Measurements from ENCODE around the gene PTCH1.

PTCH1 gene

DNA sequence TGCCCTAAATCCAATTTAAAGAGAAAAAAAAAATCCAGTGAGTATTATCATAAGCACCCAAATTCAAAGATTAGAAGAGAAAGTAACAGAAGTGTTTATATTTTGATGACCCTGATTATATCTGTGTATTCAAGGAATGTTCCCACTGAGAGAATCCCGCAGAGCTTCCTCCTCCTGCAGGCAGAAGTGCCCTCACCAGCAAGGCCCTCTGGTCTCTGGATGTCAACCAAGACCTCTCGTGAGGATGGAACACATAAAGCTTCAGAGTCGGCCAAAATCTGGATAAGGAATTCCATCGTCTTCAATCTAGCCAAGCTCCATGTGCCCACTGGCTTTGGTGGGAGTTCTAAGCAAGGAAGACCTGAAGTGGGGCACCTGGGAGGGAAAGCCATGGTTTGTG, 18.1 kb downstream of the PTCH1 start:
- H3K4me2 ChIP-seq (ENCODE audit: low read length) = no peak overlapping the region
- H3K4me1 ChIP-seq (ENCODE audit: low read length) = peaks cover 12% of the 10 kb centered on the region; the same call in 1 of the 2 replicates
- TF ChIP-seq, protein P1, sequence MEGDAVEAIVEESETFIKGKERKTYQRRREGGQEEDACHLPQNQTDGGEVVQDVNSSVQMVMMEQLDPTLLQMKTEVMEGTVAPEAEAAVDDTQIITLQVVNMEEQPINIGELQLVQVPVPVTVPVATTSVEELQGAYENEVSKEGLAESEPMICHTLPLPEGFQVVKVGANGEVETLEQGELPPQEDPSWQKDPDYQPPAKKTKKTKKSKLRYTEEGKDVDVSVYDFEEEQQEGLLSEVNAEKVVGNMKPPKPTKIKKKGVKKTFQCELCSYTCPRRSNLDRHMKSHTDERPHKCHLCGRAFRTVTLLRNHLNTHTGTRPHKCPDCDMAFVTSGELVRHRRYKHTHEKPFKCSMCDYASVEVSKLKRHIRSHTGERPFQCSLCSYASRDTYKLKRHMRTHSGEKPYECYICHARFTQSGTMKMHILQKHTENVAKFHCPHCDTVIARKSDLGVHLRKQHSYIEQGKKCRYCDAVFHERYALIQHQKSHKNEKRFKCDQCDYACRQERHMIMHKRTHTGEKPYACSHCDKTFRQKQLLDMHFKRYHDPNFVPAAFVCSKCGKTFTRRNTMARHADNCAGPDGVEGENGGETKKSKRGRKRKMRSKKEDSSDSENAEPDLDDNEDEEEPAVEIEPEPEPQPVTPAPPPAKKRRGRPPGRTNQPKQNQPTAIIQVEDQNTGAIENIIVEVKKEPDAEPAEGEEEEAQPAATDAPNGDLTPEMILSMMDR (IDR thresholded peaks at IDR 0.05; ENCODE audit: low read depth, low read length) = no peak
- TF ChIP-seq EZH2phosphoT487 (IDR thresholded peaks at IDR 0.05; ENCODE audit: low read depth) = no peak
- H3K27me3 ChIP-seq (ENCODE audit: low read depth, low read length) = no peaks in the 10 kb centered on the region
- peaks cover 19% of the 10 kb centered on the region for H3K79me2 ChIP-seq (ENCODE audit: low read length)
- H4K20me1 ChIP-seq (ENCODE audit: insufficient read depth, low read length) = peaks cover 6% of the 10 kb centered on the region; the same call in 1 of the 2 replicates
- no peak overlapping the region for H2AFZ ChIP-seq (ENCODE audit: low read depth, low read length)
- H3K27ac ChIP-seq (ENCODE audit: low read length) = no peak overlapping the region
- no peak overlapping the region for H3K9ac ChIP-seq (ENCODE audit: low read length)
- no peaks in the 10 kb centered on the region for H3K9me3 ChIP-seq (ENCODE audit: insufficient read depth, low read length)
- no peaks in the 10 kb centered on the region for H3K36me3 ChIP-seq (replicated peaks; ENCODE audit: low read depth, low read length)
- no peak overlapping the region for H3K4me3 ChIP-seq (ENCODE audit: low read length)

DNA sequence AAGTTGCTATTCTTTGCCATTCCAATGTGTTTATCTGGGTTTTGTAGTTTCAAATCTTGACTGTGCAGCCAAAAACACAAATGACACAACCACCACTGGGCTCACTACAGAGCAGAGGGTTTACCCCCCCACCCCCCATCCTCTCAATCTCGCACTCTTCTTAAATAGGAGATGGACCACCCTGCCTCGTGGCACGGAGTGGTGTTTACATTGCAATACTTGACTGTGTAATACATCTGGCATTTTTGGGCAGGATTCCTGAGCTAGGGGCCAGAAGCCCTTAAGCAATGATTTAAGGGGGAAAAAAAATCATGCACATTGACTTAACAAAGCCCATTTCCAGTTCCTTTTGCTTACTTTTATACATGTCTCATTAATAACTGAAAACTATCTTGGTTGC, 19.0 kb downstream of the PTCH1 start:
- no peak overlapping the region for H3K9ac ChIP-seq (ENCODE audit: low read length)
- no peaks in the 10 kb centered on the region for H3K36me3 ChIP-seq (replicated peaks; ENCODE audit: low read depth, low read length)
- no peaks in the 10 kb centered on the region for H3K27me3 ChIP-seq (ENCODE audit: low read depth, low read length)
- no peak overlapping the region for H3K4me3 ChIP-seq (ENCODE audit: low read length)
- peaks cover 19% of the 10 kb centered on the region for H3K4me1 ChIP-seq (ENCODE audit: low read length)
- TF ChIP-seq, protein P1 (IDR thresholded peaks at IDR 0.05; ENCODE audit: low read depth, low read length) = no peak
- no peak for TF ChIP-seq EZH2phosphoT487 (IDR thresholded peaks at IDR 0.05; ENCODE audit: low read depth)
- peaks cover under 1% of the 10 kb centered on the region; the same call in 1 of the 2 replicates for H4K20me1 ChIP-seq (ENCODE audit: insufficient read depth, low read length)
- no peak overlapping the region for H2AFZ ChIP-seq (ENCODE audit: low read depth, low read length)
- no peak overlapping the region for H3K4me2 ChIP-seq (ENCODE audit: low read length)
- H3K9me3 ChIP-seq (ENCODE audit: insufficient read depth, low read length) = no peaks in the 10 kb centered on the region
- H3K27ac ChIP-seq (ENCODE audit: low read length) = no peak overlapping the region
- peaks cover 20% of the 10 kb centered on the region for H3K79me2 ChIP-seq (ENCODE audit: low read length)

GRCh38 chr9:95496687-95497086, 20.1 kb downstream of the PTCH1 start:
- no peaks in the 10 kb centered on the region for H3K36me3 ChIP-seq (replicated peaks; ENCODE audit: low read depth, low read length)
- no peak overlapping the region for H3K4me2 ChIP-seq (ENCODE audit: low read length)
- H3K4me3 ChIP-seq (ENCODE audit: low read length) = no peak overlapping the region
- TF ChIP-seq, protein P1 (IDR thresholded peaks at IDR 0.05; ENCODE audit: low read depth, low read length) = no peak
- TF ChIP-seq EZH2phosphoT487 (IDR thresholded peaks at IDR 0.05; ENCODE audit: low read depth) = no peak
- no peak overlapping the region for H3K27ac ChIP-seq (ENCODE audit: low read length)
- no peaks in the 10 kb centered on the region for H4K20me1 ChIP-seq (ENCODE audit: insufficient read depth, low read length)
- H2AFZ ChIP-seq (ENCODE audit: low read depth, low read length) = no peak overlapping the region
- no peaks in the 10 kb centered on the region for H3K9me3 ChIP-seq (ENCODE audit: insufficient read depth, low read length)
- H3K79me2 ChIP-seq (ENCODE audit: low read length) = peaks cover 25% of the 10 kb centered on the region
- H3K4me1 ChIP-seq (ENCODE audit: low read length) = peaks cover 19% of the 10 kb centered on the region
- no peak overlapping the region for H3K9ac ChIP-seq (ENCODE audit: low read length)
- H3K27me3 ChIP-seq (ENCODE audit: low read depth, low read length) = no peaks in the 10 kb centered on the region

DNA sequence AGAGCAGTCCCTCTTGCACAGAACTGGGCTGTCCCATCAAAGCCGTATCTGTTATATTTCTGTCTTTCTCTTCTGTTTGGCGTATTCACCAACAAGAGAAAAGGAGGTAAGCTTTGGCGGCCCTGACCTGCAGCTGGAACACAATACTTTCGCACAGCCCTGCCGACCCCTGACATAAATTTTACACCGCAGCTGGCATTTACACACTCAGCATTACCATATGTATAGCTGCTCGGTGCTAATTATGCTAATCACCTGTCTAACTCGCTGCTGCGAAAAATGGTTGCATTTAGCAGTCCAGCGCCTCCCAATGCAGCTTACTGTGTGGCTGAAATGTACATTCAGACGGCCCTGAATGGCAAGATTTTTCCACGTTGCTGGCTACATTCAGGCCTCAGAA, 20.8 kb downstream of the PTCH1 start:
- peaks cover 19% of the 10 kb centered on the region for H3K4me1 ChIP-seq (ENCODE audit: low read length)
- H3K36me3 ChIP-seq (replicated peaks; ENCODE audit: low read depth, low read length) = no peaks in the 10 kb centered on the region
- TF ChIP-seq, protein P1 (IDR thresholded peaks at IDR 0.05; ENCODE audit: low read depth, low read length) = no peak
- TF ChIP-seq EZH2phosphoT487 (IDR thresholded peaks at IDR 0.05; ENCODE audit: low read depth) = no peak
- no peak overlapping the region for H3K27ac ChIP-seq (ENCODE audit: low read length)
- H3K4me2 ChIP-seq (ENCODE audit: low read length) = no peak overlapping the region
- H3K9ac ChIP-seq (ENCODE audit: low read length) = no peak overlapping the region
- H3K27me3 ChIP-seq (ENCODE audit: low read depth, low read length) = no peaks in the 10 kb centered on the region
- no peaks in the 10 kb centered on the region for H3K9me3 ChIP-seq (ENCODE audit: insufficient read depth, low read length)
- no peak overlapping the region for H2AFZ ChIP-seq (ENCODE audit: low read depth, low read length)
- peaks cover 29% of the 10 kb centered on the region for H3K79me2 ChIP-seq (ENCODE audit: low read length)
- H4K20me1 ChIP-seq (ENCODE audit: insufficient read depth, low read length) = no peaks in the 10 kb centered on the region
- no peak overlapping the region for H3K4me3 ChIP-seq (ENCODE audit: low read length)
